AG20443 (cell line): ENCODE results near the gene RCAN2.
A peak's percentile ranks its signal among the peaks of the same experiment; 100 is the strongest.

ENCODE experiments used
- DNase-seq: peaks from one replicate; pipeline ENCODE4 v3.0.0; 2012; ENCODE audit warnings: low spot score, mixed read lengths

The RCAN2 gene

GRCh38 chr6:46254946-46255345 lies 236.3 kb downstream of the RCAN2 start:
- no peak for DNase-seq

GRCh38 chr6:46254331-46254730 lies 236.9 kb downstream of the RCAN2 start:
- DNase-seq, result peak; percentile 52

- no peak for DNase-seq
These were observed 239.5 kb downstream of the RCAN2 start for GRCh38 chr6:46251583-46252339.

- DNase-seq, result no peak
These were observed 243.1 kb downstream of the RCAN2 start for GRCh38 chr6:46248143-46248542.

- no peak for DNase-seq
These were observed 244.5 kb downstream of the RCAN2 start for GRCh38 chr6:46246727-46247126.

GRCh38 chr6:46246081-46246480 lies 245.2 kb downstream of the RCAN2 start:
- peak; percentile 40 for DNase-seq

GRCh38 chr6:46244670-46245069 lies 246.6 kb downstream of the RCAN2 start:
- no peak for DNase-seq

- no peak for DNase-seq
These were observed 247.5 kb downstream of the RCAN2 start for GRCh38 chr6:46243754-46244153.

- DNase-seq, result no peak
These were observed 248.3 kb downstream of the RCAN2 start for GRCh38 chr6:46242921-46243320.

- DNase-seq, result no peak
These were observed 250.2 kb downstream of the RCAN2 start for GRCh38 chr6:46240866-46241565.

GRCh38 chr6:46236752-46237151 lies 254.5 kb downstream of the RCAN2 start:
- DNase-seq, result no peak

- no peak for DNase-seq
These were observed 256.0 kb downstream of the RCAN2 start for GRCh38 chr6:46235242-46235641.

GRCh38 chr6:46234700-46235099 lies 256.5 kb downstream of the RCAN2 start:
- DNase-seq, result no peak

- DNase-seq, result peak; percentile 21
These were observed 257.1 kb downstream of the RCAN2 start for GRCh38 chr6:46234156-46234556.

GRCh38 chr6:46233129-46233528 lies 258.1 kb downstream of the RCAN2 start:
- DNase-seq, result no peak

- DNase-seq, result no peak
These were observed 269.0 kb downstream of the RCAN2 start for GRCh38 chr6:46222286-46222685.

- DNase-seq, result peak; percentile 65
These were observed 269.9 kb downstream of the RCAN2 start for GRCh38 chr6:46221222-46221793.

- DNase-seq, result no peak
These were observed 270.7 kb downstream of the RCAN2 start for GRCh38 chr6:46220352-46221221.

GRCh38 chr6:46219661-46220060 lies 271.6 kb downstream of the RCAN2 start:
- no peak for DNase-seq

GRCh38 chr6:46218457-46218856 lies 272.8 kb downstream of the RCAN2 start:
- no peak for DNase-seq

- DNase-seq, result no peak
These were observed 273.5 kb downstream of the RCAN2 start for GRCh38 chr6:46217671-46218131.

GRCh38 chr6:46216879-46217278 lies 274.4 kb downstream of the RCAN2 start:
- DNase-seq, result no peak
